Neural cell (in vitro differentiated cells): ENCODE measurements around the gene RPL12. TPM values are rescaled to one million over a fixed set of nuclear protein-coding genes. Genes with fewer than 3 reads are reported as not detected.

Experiments used
- H2AFZ ChIP-seq: fragments of 200-600, 300-800 bp; sonication (generic), shearing (Covaris generic); 2 replicates; pipeline ENCODE4 v1.6.0; 2014; ENCODE audit warnings: low read depth, mild to moderate bottlenecking, antibody characterized with exemption, low read length, moderate library complexity
- H3F3A ChIP-seq: fragments of 200-600 bp; shearing (Covaris generic); 2 replicates; pipeline ENCODE4 v1.6.1; 2016; ENCODE audit warnings: mild to moderate bottlenecking, moderate library complexity, mixed read lengths, antibody characterized with exemption, low read length; ENCODE audit not compliant: insufficient read depth, poor library complexity, severe bottlenecking
- H3K27ac ChIP-seq: fragments of 200-600, 300-800 bp; sonication (generic), shearing (Covaris generic); 2 replicates; pipeline ENCODE4 v1.5.1; 2014; ENCODE audit warnings: mild to moderate bottlenecking, low read length, moderate library complexity
- H3K27me3 ChIP-seq: fragments of 300-800, 200-600 bp; sonication (generic), shearing (Covaris generic); 2 replicates; pipeline ENCODE4 v1.6.0; 2014; ENCODE audit warnings: mild to moderate bottlenecking, low read depth, low read length, moderate library complexity; ENCODE audit not compliant: insufficient read depth
- H3K36me3 ChIP-seq: fragments of 300-800, 200-600 bp; sonication (generic), shearing (Covaris generic); 2 replicates; pipeline ENCODE4 v1.5.1; 2014; ENCODE audit warnings: mild to moderate bottlenecking, antibody characterized with exemption, low read length, moderate library complexity; ENCODE audit not compliant: insufficient read depth
- H3K4me2 ChIP-seq: fragments of 300-800, 200-600 bp; sonication (generic), shearing (Covaris generic); 2 replicates; pipeline ENCODE4 v1.6.0; 2014; ENCODE audit warnings: mild to moderate bottlenecking, low read length
- H3K4me3 ChIP-seq: fragments of 300-800, 200-600 bp; sonication (generic), shearing (Covaris generic); 2 replicates; pipeline ENCODE4 v1.5.1; 2014; ENCODE audit warnings: mild to moderate bottlenecking, low read length, moderate library complexity
- H3K79me2 ChIP-seq: fragments of 200-600 bp; shearing (Covaris generic); replicated peaks from 2 replicates; pipeline ENCODE4 v1.6.0; 2014; ENCODE audit warnings: mild to moderate bottlenecking, low read length, moderate library complexity; ENCODE audit not compliant: insufficient read depth
- H3K9ac ChIP-seq: fragments of 300-800, 200-600 bp; sonication (generic), shearing (Covaris generic); 2 replicates; pipeline ENCODE4 v1.6.1; 2016; ENCODE audit warnings: mild to moderate bottlenecking, low read length, mixed read lengths
- H3K9me2 ChIP-seq: fragments of 200-600 bp; shearing (Covaris generic); 2 replicates; pipeline ENCODE4 v1.6.1; 2016; ENCODE audit warnings: mild to moderate bottlenecking, low read length, mixed read lengths; ENCODE audit not compliant: insufficient read depth
- H3K9me3 ChIP-seq: fragments of 200-600, 300-800 bp; sonication (generic), shearing (Covaris generic); 2 replicates; pipeline ENCODE4 v1.6.1; 2016; ENCODE audit warnings: mild to moderate bottlenecking, mixed run types, low read length, moderate library complexity, mixed read lengths
- H4K20me1 ChIP-seq: fragments of 200-600 bp; shearing (Covaris generic); 2 replicates; pipeline ENCODE4 v1.6.1; 2016; ENCODE audit warnings: mild to moderate bottlenecking, mixed run types; ENCODE audit not compliant: insufficient read depth
- EP300 ChIP-seq: fragments of 450-650 bp; conservative IDR thresholded peaks from 2 replicates; pipeline ENCODE4 v1.6.1; 2014; ENCODE audit warnings: antibody characterized with exemption, mild to moderate bottlenecking, moderate library complexity; ENCODE audit not compliant: poor library complexity, severe bottlenecking
- EZH2 ChIP-seq: fragments of 200-600, 300-800 bp; shearing (Covaris generic), sonication (generic); IDR thresholded peaks from 2 replicates; pipeline ENCODE4 v1.6.1; 2014; ENCODE audit warnings: antibody characterized with exemption, low read length, borderline replicate concordance, mild to moderate bottlenecking; ENCODE audit not compliant: insufficient read depth, poor library complexity, severe bottlenecking
- MXI1 ChIP-seq: fragments of 450-650 bp; conservative IDR thresholded peaks from 2 replicates; pipeline ENCODE4 v1.6.1; 2014; ENCODE audit warnings: antibody characterized with exemption, mild to moderate bottlenecking; ENCODE audit not compliant: poor library complexity, severe bottlenecking
- POLR2AphosphoS5 ChIP-seq: IDR thresholded peaks from 2 replicates; pipeline ENCODE4 v1.6.1; 2012
- RAD21 ChIP-seq: fragments of 450-650 bp; conservative IDR thresholded peaks from 2 replicates; pipeline ENCODE4 v1.6.1; 2014; ENCODE audit warnings: antibody characterized with exemption, mild to moderate bottlenecking, moderate library complexity
- SMC3 ChIP-seq: fragments of 450-650 bp; conservative IDR thresholded peaks from 2 replicates; pipeline ENCODE4 v1.6.1; 2014; ENCODE audit warnings: antibody characterized with exemption, mild to moderate bottlenecking, moderate library complexity; ENCODE audit not compliant: poor library complexity
- TAF1 ChIP-seq: IDR thresholded peaks from 2 replicates; pipeline ENCODE4 v1.6.1; 2012; ENCODE audit warnings: low read depth
- polyA plus RNA-seq: library from polyadenylated mRNA; depleted of rRNA; stranded (reverse); fragments of >200 nt; gene quantifications from 2 replicates; pipeline ENCODE4 v1.2.3, GENCODE V29; 2014
- TF ChIP-seq, protein P1 (sequence below): IDR thresholded peaks from 2 replicates; pipeline ENCODE4 v1.6.1; 2012; ENCODE audit warnings: borderline replicate concordance
- TF ChIP-seq, protein P2 (sequence below): fragments of 450-650 bp; IDR thresholded peaks from 2 replicates; pipeline ENCODE4 v1.5.1; 2014; ENCODE audit warnings: antibody characterized with exemption, mild to moderate bottlenecking, moderate library complexity; ENCODE audit not compliant: poor library complexity, severe bottlenecking

RPL12 gene
- polyA plus RNA-seq, 1 donor from 2014 or later, result 862 TPM

DNA sequence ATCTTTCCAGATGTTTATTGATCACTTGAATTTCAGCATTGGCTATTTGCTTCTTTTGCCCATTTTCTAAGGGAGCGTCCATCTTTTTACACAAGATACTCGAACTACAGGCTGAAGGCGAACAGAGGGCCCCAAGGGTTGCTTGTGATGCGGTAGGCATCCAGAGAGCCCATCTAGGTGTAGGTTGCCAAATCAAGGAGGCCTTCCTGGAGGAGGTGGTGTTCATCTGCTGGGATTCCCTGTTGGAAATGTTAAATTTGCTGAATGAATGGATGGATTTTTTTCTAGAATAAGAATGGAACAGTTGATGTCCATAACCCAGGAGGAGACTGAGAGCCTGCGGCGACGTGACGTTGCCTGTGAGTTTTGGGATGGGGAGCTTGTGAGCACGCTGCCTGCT, 31.5 kb upstream of the RPL12 start:
- Histone ChIP-seq H4K20me1 (no peaks in the 10 kb centered on the region), H3F3A (no peaks in the 10 kb centered on the region), H3K4me2 (no peak overlapping the region), H3K27me3 (no peaks in the 10 kb centered on the region), H3K79me2 (no peaks in the 10 kb centered on the region), H3K9me2 (no peaks in the 10 kb centered on the region), H3K9ac (no peak overlapping the region), H3K36me3 (no peaks in the 10 kb centered on the region), H3K27ac (no peak overlapping the region), H3K9me3 (no peaks in the 10 kb centered on the region), H3K4me3 (no peak overlapping the region), H2AFZ (no peak overlapping the region)
- TF ChIP-seq TAF1 (no peak), EP300 (no peak)

GRCh38 chr9:127479507-127480081, 28.4 kb upstream of the RPL12 start:
- H3K9me3 ChIP-seq, result no peaks in the 10 kb centered on the region
- TF ChIP-seq, protein P1, sequence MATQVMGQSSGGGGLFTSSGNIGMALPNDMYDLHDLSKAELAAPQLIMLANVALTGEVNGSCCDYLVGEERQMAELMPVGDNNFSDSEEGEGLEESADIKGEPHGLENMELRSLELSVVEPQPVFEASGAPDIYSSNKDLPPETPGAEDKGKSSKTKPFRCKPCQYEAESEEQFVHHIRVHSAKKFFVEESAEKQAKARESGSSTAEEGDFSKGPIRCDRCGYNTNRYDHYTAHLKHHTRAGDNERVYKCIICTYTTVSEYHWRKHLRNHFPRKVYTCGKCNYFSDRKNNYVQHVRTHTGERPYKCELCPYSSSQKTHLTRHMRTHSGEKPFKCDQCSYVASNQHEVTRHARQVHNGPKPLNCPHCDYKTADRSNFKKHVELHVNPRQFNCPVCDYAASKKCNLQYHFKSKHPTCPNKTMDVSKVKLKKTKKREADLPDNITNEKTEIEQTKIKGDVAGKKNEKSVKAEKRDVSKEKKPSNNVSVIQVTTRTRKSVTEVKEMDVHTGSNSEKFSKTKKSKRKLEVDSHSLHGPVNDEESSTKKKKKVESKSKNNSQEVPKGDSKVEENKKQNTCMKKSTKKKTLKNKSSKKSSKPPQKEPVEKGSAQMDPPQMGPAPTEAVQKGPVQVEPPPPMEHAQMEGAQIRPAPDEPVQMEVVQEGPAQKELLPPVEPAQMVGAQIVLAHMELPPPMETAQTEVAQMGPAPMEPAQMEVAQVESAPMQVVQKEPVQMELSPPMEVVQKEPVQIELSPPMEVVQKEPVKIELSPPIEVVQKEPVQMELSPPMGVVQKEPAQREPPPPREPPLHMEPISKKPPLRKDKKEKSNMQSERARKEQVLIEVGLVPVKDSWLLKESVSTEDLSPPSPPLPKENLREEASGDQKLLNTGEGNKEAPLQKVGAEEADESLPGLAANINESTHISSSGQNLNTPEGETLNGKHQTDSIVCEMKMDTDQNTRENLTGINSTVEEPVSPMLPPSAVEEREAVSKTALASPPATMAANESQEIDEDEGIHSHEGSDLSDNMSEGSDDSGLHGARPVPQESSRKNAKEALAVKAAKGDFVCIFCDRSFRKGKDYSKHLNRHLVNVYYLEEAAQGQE, result no peak
- TF ChIP-seq POLR2AphosphoS5 (no peak), TAF1 (no peak), MXI1 (no peak), RAD21 (no peak), EP300 (no peak), SMC3 (no peak), EZH2 (no peak)
- TF ChIP-seq, protein P2, sequence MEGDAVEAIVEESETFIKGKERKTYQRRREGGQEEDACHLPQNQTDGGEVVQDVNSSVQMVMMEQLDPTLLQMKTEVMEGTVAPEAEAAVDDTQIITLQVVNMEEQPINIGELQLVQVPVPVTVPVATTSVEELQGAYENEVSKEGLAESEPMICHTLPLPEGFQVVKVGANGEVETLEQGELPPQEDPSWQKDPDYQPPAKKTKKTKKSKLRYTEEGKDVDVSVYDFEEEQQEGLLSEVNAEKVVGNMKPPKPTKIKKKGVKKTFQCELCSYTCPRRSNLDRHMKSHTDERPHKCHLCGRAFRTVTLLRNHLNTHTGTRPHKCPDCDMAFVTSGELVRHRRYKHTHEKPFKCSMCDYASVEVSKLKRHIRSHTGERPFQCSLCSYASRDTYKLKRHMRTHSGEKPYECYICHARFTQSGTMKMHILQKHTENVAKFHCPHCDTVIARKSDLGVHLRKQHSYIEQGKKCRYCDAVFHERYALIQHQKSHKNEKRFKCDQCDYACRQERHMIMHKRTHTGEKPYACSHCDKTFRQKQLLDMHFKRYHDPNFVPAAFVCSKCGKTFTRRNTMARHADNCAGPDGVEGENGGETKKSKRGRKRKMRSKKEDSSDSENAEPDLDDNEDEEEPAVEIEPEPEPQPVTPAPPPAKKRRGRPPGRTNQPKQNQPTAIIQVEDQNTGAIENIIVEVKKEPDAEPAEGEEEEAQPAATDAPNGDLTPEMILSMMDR, result no peak
- no peaks in the 10 kb centered on the region for H3K79me2 ChIP-seq

More at GRCh38 chr9:127479507-127480081, 28.4 kb upstream of the RPL12 start:
- Histone ChIP-seq H3F3A (no peaks in the 10 kb centered on the region), H3K27ac (no peak overlapping the region), H4K20me1 (no peaks in the 10 kb centered on the region), H2AFZ (no peak overlapping the region), H3K27me3 (no peaks in the 10 kb centered on the region), H3K4me2 (no peak overlapping the region), H3K36me3 (no peaks in the 10 kb centered on the region), H3K9ac (no peak overlapping the region), H3K4me3 (no peak overlapping the region), H3K9me2 (no peaks in the 10 kb centered on the region)
